Tibial artery (tissue), 4 donors: ENCODE results near the gene DPP7.

Experiments
- DNase-seq, 2 donors: peaks; one replicate each; pipeline ENCODE4 v3.0.0-alpha.2; 2019
- H3K27ac ChIP-seq, 2 donors: fragments of 200-600 bp; sonication (generic) in 1 of 2; 1 replicate in 1 of 2; 2 replicates in 1 of 2; pipeline ENCODE4 v1.5.1; 2018 to 2019; ENCODE audit warnings: mild to moderate bottlenecking in 1 of 2
- H3K27me3 ChIP-seq, 2 donors: fragments of 200-600 bp; sonication (generic) in 1 of 2; one replicate each; pipeline versions ENCODE4 v1.5.1 to v1.6.0; 2016 to 2019
- H3K36me3 ChIP-seq, 3 donors: fragments of 200-600 bp; sonication (generic) in 2 of 3; one replicate each; pipeline ENCODE4 v1.5.1; 2016 to 2019; ENCODE audit warnings: mild to moderate bottlenecking in 2 of 3
- H3K4me1 ChIP-seq, 4 donors: fragments of 200-600 bp; sonication (generic) in 2 of 4; 1 replicate in 3 of 4; 2 replicates in 1 of 4; pipeline ENCODE4 v1.5.1; 2016 to 2019
- H3K4me3 ChIP-seq, 2 donors: fragments of 200-600 bp; sonication (generic) in 1 of 2; 1 replicate in 1 of 2; 2 replicates in 1 of 2; pipeline ENCODE4 v1.5.1; 2018 to 2019; ENCODE audit warnings: mild to moderate bottlenecking in 2 of 2
- H3K9me3 ChIP-seq, 3 donors: fragments of 200-600 bp; sonication (generic) in 1 of 3; one replicate each; pipeline ENCODE4 v1.5.1; 2016 to 2019
- intact Hi-C: fragments of 100-400 bp; cut with DNase I; formaldehyde crosslinking; loops from one replicate; pipeline ENCODE4 v1.15.0; 2023; ENCODE audit warnings: low total_unique reads
- TF ChIP-seq, protein P1 (sequence below), 2 experiments: fragments of 200-600 bp in 1 of 2; fragments of 450-650 bp in 1 of 2; IDR thresholded peaks; one replicate each; pipeline ENCODE4 v1.5.1; 2017 to 2019; ENCODE audit warnings: antibody characterized with exemption in 2 of 2, mild to moderate bottlenecking in 1 of 2, moderate library complexity in 1 of 2

DPP7 gene

DNA sequence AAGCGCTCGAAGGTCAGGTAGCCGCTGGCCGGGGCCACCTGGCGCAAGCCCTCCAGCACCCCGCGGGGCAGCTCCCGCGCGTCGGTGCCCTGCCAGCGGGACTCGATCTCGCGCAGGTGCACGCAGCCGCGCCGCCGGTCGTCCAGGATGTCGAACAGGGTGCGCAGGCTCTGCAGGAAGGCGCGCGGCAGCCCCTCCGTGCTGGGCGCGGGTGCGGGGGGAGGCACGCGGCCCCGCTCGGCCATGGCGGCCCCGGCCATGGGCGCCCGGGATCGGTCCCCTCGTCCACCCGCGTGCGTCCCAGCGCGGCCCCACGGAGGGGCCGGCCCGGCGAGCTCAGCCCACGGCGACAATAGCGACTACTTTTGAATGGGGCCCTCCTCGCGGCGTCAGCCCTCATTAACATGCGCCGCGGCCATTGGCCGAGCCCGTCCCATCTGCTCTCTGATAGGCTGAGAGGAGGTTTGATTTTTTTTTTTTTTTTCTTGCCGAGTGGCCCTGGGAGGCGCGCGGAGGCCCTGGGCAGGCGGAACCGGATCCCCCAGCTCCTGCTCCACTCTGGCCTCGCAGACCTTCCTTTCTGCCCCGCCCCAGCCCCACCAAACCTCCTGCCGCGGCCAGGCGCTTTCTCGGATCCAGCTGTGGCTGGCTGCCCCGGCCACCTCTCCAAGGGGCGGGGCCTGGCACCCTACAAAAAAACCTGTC, 44.2 kb downstream of the DPP7 start, which contains the start of gene SAPCD2:
Gene SAPCD2 (minus strand): TSS at position 357 of the 705 bp plus-strand sequence. CDS start 97 bp downstream, at position 260.
- H3K4me1 ChIP-seq: peaks cover 0 to 26% (median 18%) of the 10 kb centered on the region in 4 donors
- DNase-seq: peak; percentile 84 to 87
- peak within 1 kb of the TSS in 1 of 2 donors; percentile 38 for H3K27ac ChIP-seq
- TF ChIP-seq, protein P1, sequence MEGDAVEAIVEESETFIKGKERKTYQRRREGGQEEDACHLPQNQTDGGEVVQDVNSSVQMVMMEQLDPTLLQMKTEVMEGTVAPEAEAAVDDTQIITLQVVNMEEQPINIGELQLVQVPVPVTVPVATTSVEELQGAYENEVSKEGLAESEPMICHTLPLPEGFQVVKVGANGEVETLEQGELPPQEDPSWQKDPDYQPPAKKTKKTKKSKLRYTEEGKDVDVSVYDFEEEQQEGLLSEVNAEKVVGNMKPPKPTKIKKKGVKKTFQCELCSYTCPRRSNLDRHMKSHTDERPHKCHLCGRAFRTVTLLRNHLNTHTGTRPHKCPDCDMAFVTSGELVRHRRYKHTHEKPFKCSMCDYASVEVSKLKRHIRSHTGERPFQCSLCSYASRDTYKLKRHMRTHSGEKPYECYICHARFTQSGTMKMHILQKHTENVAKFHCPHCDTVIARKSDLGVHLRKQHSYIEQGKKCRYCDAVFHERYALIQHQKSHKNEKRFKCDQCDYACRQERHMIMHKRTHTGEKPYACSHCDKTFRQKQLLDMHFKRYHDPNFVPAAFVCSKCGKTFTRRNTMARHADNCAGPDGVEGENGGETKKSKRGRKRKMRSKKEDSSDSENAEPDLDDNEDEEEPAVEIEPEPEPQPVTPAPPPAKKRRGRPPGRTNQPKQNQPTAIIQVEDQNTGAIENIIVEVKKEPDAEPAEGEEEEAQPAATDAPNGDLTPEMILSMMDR (IDR thresholded peaks at IDR 0.05): no peak
- no peaks in the 10 kb centered on the region for H3K9me3 ChIP-seq
- H3K27me3 ChIP-seq: peaks cover 0 to 44% of the 10 kb centered on the region in 2 donors
- H3K4me3 ChIP-seq: peak within 1 kb of the TSS; percentile 33 to 43
- intact Hi-C loops: no loop called here
- H3K36me3 ChIP-seq: no peaks in the 10 kb centered on the region

- no peaks in the 10 kb centered on the region for H3K9me3 ChIP-seq
- TF ChIP-seq, protein P1 (IDR thresholded peaks at IDR 0.05): no peak
- H3K4me1 ChIP-seq: peaks cover 0 to 26% (median 18%) of the 10 kb centered on the region in 4 donors
- DNase-seq: no peak
- no peak overlapping the region for H3K4me3 ChIP-seq
- H3K27me3 ChIP-seq: peaks cover 0 to 51% of the 10 kb centered on the region in 2 donors
- no peaks in the 10 kb centered on the region for H3K36me3 ChIP-seq
- intact Hi-C loops: no loop called here
- H3K27ac ChIP-seq: no peak overlapping the region
Measured at GRCh38 chr9:137069508-137070091, 44.9 kb downstream of the DPP7 start.

GRCh38 chr9:137068539-137069507, 45.7 kb downstream of the DPP7 start:
- no peak for DNase-seq
- H3K27me3 ChIP-seq: peaks cover 0 to 59% of the 10 kb centered on the region in 2 donors
- TF ChIP-seq, protein P1 (IDR thresholded peaks at IDR 0.05): no peak
- H3K27ac ChIP-seq: no peak overlapping the region
- H3K36me3 ChIP-seq: no peaks in the 10 kb centered on the region
- no peak overlapping the region for H3K4me3 ChIP-seq
- peaks cover 0 to 32% (median 19%) of the 10 kb centered on the region in 4 donors for H3K4me1 ChIP-seq
- H3K9me3 ChIP-seq: no peaks in the 10 kb centered on the region
- intact Hi-C loops: no loop called here

DNA sequence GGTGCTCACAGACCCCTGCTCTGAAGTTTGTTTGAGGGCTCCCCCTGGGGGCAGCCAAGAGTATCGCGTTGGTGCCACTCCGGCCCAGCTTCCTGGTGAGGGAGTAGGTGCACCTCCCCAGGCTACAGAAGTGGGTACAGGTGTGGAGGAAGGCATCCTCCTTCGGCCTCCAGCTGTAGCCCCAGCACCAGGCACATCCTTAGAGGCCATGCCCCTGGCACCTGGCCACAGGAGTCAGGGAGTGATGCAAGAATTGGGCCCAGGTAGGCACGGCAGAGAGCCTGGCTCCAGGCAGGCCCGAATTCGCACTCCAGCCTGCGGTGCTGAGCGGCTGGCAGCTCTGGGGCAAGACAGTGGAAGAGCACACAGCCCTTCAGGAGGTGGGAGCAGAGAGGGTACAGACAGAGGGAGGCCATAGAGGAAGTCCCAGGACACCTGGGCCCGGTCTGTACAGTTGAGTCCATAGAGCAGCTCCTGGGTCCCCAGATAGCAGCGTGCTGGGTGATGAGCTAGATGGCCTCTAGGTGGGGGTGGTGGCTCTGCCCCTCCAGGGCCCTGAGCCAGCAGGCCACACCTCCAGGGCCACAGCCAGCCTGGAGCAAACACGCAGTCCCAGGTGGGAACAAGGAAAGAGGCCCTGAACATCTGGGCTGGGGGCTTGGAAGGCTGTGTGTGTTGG, 46.5 kb downstream of the DPP7 start:
- peaks cover 0 to 33% (median 19%) of the 10 kb centered on the region in 4 donors for H3K4me1 ChIP-seq
- no peak overlapping the region for H3K27ac ChIP-seq
- peaks cover 0 to 67% of the 10 kb centered on the region in 2 donors for H3K27me3 ChIP-seq
- peak; percentile 64 to 83 for DNase-seq
- intact Hi-C loops: no loop called here
- no peak overlapping the region for H3K4me3 ChIP-seq
- H3K36me3 ChIP-seq: no peaks in the 10 kb centered on the region
- H3K9me3 ChIP-seq: no peaks in the 10 kb centered on the region
- TF ChIP-seq, protein P1 (IDR thresholded peaks at IDR 0.05): peak; percentile 72 to 74
